ENCODE results near the gene TP63.

GRCh38 chr3:189806171-189806951 is 175.2 kb downstream of the TP63 start:
- no peak for TF ChIP-seq CTCF (IDR thresholded peaks at IDR 0.05)
- no peak for TF ChIP-seq ZFX (IDR thresholded peaks at IDR 0.05; ENCODE audit: borderline replicate concordance)
